Stimulated activated CD4-positive, alpha-beta T cell treated with anti-CD3 and anti-CD28 coated beads, TNF-alpha, amount 100 ng/mL, for 24 hours (primary cell): ENCODE data around the gene MOB1B.

Experiments used
- DNase-seq, 3 experiments: peaks; one replicate each; pipeline ENCODE4 v3.0.0-alpha.2; 2020; ENCODE audit warnings: low read depth in 3 of 3

The MOB1B gene

DNA sequence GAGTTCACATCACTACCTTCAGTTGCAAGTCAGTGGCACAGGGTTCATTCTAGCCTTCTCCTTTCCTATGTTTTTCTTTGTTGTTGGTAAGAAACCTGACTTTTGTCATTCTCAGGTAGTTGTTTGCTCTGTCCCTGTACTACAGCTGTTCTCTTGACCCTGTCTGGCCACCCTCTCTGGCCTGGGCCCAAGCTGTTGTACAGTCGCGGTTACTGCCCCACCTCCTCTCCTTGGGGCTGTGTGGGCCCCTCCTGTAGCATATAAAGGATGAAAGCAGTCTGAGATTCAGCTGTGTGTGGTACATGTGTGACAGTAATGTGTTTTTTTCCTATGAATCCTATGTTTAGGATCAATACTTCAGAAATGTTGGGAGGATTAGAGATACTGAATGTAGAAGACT is 12.5 kb downstream of the MOB1B start:
- DNase-seq = no peak

DNA sequence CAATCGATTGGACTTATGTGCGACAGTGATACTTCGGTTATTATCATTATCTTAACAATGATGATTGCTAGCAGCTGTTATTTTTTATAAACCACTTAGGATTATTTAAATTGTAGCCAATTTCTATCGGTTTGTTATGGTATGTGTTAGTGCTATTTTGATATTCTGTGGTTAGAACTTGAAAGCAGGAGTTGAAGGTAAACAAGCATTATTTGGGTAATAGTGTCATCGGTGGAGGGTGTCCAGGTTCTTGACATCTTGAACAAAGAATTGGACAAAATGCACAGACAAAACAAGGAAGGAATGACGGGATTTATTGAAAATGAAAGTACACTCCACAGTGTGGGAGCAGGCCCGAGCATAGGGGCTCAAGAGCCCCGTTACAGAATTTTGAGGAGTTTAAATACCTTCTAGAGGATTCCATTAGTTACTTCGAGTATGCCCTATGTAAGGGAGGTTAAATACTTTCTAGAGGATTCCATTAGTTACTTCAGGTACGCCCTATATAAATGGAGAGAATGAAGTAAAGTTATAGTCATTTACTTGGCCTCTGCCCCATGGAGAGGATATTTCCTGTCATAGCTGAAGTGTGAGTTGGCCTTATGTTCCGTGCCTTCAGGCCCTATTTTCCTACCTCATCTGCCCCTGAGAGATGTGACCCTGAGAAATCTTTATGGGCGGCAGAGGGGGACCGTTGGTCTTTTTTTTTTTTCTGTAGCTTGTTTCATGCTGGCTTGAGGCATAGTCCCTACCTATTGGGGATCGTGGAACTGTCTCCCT is 13.1 kb downstream of the MOB1B start:
- no peak for DNase-seq

DNA sequence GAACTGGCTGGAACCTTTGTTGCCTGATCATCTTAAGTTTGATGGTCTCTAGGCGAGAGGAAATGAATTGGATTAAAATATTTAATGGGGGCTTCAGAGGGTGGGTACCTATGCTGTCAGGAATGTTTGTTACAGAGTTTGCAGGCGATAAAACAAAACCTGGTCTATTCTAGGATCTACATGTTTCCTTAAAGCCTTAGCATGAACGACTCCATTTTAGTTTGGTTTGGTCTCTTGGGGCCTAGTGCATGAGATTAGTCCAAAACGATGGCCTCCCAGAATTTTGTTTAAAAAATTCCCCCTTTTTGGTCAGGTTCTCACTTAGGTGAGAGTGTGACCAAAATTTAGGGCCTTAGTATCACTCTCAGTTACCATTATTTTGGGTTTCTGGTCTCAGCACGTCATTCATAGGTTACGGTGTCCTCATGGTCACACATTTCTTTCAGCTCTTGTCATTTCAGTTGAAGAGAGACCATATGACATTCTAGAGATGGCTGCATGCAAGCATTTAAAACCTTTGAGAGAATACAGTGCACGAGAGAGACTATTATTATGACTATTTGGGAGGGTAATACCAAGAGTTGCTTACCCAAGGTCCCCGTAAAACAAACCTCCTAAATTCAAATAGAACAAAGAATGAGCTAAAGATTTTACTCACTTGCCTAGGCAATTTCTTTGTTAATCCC is 13.8 kb downstream of the MOB1B start:
- no peak for DNase-seq

DNA sequence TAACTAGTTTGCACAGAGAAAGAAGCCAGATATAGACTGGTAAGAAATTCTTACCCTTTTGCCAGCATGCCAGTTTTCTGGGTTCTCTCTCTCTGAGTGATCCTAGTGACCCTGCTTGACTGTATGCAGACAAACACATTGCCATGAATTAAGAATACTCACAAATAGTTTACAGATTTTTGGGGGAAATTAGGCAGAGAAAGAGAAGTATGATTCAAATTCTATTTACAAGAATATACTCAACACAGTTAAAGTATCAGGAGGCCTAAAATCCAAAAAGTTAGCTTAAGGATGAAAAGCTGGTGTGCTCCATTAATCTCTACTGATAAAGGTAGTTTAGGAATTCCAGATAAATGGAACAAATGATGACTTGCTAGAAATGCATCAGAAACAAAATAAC is 18.4 kb downstream of the MOB1B start:
- no peak for DNase-seq

DNA sequence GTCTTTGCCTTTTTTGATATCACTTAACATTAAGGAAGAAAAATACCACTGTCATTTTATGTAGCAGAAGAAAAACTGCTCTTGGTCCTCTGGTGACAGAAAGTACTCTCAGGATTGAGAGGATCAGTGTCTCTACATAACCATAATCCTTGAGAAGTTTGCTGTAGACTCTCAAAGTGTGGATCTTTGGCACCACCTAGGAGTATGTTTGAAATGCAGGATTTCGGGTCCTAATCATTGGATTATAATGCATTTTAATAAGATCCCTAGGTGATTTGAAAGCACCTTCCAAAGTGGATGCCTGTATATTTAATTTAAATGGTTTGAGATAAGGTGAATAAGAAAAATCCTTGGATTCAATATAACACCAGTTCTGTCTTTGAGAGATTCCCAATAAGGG is 23.2 kb downstream of the MOB1B start:
- DNase-seq = no peak

DNA sequence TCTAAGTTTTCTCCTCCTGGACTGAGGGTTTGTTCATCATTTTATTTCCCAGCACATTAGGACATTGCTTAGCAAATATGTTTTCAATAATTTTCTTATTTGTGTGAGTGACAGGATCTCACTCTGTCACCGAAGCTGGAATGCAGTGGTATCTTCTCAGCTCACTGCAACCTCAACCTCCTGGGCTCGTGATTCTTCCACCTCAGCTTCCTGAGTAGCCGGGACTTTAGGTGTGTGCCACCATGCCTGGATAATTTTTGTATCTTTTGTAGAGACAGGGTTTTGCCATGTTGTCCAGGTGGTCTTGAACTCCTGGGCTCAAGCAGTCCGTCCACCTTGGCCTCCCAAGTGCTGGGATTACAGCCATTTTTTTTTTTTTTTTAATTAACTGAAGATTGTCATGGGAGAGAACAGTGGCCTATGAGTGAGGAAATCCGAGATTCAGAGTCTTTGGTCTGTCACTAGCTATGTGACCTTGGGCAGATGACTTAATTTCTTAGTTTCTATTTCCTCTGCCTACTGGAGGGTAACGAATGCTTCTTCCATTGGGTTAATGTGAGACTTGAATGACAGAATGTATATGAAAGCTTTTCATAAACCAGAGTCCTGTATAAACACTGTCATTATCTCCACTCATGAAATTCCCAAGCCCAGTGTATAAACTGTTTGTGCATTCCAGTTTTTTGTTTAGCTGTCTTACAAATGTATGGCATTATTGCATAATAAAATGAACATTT is 23.9 kb downstream of the MOB1B start:
- DNase-seq = no peak

DNA sequence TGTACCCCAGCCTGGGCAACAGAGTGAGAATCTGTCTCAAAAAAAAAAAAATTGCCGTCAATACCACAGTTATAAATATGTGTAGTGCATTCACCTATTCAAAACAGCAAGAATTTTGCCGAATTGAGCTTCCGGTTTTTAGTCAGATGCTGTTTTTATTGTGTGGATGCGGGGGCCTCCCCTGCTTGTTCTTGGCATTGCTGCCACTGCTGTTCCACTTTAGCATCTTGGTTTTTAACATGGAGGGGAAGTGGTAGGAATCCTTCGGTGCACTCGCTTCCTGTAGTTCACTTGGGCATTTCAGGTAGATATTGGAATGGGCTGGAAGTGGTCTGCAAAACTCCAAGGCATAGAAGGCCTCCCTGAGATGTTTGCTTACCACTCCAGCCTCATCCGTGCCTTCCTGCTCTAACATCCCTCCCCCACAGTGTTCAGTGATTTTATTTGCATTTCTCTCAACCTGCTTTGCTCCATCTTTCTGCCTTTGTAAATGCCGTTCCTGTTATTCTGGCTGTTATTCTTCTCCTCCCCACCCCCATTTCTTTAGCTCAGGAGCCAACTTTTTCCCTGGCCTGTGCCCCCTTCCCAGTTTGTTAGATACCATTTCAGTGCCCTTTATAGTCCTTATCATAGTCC is 25.5 kb downstream of the MOB1B start:
- no peak for DNase-seq

DNA sequence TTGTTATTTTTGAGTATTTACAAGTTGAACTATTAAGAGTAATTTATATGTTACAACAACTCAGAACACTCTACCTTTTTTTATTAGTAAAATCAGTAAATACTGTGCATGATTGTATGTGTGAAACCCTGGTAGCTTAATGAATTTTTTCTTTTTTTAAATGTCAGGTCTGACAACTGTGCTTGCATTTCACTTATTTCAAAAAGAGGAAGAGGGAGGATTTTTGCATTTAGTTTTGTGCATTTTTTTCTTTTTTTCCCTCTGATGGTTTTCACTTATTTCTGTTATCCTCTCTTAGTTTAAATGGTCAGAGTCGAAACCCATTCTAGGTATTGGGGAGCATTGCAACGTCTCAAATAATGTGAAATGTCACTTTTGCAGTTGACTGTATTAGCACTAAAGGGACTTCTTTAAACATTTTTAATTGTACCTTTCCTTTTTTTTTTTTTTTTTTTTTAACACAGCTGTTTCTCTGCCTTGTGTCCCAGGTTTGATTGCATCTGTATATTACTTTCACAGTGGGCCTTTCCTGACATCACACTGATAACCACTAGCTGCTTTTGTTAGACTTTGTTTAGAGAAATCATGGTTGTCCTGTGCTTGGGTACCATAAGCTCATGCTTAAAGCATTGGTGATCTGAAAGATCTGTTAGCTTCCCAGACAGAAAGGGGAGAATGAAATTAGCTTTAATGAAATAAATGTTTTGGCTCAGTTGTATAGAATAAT is 28.5 kb downstream of the MOB1B start:
- DNase-seq = no peak

DNA sequence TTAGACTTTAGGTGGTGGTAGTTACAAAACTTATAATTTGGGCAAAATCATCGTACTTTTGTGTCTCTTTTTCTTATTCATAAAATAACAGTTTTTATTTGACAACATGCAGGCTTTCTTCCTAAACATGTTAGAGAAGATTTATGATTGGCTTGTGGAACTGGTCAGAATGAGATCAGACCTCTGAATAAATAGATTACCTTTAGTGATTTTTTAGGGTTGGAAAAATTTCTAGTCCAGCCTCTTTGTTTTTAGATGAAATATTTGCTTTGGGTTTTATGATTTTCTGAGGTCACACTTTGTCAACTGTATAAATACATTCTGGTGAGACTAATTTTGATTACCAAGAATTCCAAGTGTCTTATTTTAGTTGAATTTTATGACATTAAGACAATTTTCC is 29.2 kb downstream of the MOB1B start:
- no peak for DNase-seq

DNA sequence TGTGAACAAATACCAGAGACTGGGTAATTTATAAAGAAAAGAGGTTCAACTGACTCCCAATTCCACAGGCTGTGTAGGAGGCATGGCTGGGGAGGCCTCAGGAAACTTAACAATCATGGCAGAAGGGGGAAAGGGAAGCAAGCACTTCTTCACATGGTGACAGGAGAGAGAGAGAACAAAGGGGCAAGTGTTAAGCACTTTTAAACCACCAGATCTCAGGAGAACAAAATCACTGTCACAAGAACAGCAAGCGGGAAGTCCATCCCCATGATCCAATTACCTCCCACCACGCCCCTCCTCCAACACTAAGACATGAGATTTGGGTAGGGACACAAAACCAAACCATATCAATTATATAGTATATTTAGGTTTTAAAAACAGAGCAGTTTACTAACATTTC is 30.8 kb downstream of the MOB1B start:
- DNase-seq = no peak

DNA sequence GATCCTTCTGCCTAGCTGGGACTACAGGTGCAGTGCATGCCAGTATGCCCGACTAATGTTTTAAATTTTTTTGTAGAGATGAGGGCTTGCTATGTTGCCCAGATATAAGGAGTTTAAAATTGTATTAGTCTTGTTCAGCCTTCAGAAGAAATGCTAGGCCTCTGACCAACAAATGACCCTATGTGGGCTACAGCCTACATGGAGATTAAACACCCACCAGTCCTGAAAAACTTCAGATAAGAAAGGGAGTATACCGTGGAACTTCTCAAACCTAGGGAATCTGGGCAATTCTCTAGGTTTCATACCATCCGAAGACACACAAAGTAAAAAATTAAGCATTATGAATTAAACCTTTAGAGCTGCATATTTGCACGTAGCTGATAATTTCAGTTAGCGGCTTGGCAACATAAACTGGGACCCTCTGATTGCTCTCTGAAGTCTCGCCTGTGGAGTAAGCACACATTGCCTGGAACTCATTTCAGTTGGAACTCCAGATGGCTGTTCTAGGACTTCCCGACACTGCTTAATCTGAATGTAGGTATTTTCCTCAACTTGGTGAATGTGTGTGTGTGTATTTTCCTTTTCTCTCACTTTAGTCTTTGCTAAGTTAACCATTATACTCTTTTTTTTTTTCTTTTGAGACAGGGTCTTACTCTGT is 33.0 kb downstream of the MOB1B start:
- no peak for DNase-seq

DNA sequence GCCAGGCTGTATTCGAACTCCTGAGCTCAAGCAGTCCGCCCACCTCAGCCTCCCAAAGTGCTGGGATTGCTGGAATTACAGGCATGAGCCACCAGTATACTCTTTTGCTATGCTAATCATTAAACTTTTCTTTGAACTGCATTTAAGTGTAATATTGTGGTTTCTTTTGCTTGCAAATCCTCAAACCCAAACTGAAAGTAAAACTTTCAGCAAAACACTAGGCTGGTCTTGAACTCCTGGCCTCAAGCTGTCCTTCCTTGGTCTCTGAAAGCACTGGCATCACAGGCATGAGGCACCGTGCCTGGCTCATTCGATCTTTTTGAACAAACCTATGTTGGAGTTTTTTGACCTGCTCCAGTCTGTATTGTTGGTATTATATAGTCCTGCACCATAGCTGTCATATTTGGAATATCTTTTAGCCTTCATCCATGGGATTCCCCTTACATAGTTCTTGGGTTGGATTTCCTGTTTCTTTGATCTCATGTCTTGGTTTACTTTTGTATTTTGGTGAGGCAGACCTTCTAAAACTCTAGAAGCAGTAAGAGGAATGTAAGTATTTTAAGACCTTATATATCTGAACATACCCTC is 34.1 kb downstream of the MOB1B start:
- no peak for DNase-seq

DNA sequence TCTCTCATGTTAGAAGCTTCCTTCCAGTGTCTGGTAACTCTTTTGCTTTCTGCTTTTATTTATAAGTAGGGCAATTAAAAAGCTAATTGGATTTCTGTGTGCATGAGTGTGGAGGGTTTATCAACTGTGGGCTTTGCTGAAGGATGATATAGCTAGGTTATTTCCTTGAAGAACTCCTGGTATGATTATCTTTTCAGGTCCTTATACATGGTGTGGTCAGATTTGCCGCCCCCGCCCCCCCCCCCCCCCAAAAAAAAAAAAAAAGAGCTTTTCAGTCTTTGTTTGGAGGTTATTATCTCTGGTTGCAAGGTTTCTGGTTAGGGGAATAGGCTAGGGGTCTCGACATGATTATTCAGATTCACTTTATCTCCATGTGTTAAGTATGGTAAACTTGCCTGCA is 35.9 kb downstream of the MOB1B start:
- no peak for DNase-seq

DNA sequence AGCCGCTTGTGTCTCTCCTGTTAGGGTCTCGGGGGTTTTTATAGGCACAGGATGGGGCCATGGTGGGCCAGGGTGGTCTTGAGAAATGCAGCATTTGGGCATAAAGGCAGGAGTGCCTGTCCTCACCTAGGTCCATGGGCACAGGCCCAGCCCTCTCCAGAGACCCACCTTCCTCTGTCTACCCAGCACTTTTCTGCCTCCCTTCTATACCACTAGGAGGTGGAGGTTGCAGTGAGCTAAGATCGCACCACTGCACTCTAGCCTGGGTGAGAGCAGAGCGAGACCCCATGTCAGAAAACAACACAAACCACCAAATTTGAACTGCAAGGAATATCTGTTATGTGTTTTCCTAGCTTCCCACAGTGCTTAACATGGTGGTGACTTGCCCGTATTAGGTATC is 38.0 kb downstream of the MOB1B start:
- DNase-seq = no peak

DNA sequence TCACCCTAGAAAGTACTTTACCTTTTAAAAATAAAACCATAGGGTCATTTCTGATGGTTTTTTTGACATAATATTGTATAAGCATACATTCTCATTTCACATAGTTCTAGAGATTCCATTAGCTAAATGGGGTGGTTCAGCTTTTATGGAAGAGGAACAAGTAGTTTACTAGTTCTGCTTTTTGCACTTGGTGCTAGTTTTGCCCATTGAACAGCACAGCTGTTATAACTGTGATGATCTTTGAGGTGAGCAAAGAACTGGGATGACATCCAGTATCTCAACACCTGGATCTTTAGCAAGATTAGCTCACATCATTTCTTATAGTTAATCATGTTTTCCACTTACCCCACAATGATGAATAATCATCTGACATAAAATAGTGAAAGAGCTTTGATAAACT is 40.9 kb downstream of the MOB1B start:
- DNase-seq = no peak

DNA sequence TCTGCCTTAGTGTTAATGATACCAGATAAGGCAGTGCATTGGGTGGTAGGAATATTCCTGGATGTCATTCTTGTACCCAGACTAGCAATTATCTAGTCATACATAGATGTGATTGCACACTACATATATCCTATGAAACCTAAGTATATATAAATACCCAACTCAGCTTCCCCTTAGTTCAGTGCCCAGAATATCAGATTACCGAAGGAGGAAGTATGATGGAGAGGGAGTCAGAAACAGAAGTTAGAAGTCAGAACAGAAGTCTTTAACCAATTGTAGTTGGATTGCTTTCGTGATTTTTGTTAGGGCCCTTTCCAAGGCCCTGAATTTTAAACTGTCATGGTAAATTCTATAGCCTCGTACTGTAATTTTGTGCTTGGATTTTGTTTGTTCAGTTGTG is 42.9 kb downstream of the MOB1B start:
- no peak for DNase-seq

DNA sequence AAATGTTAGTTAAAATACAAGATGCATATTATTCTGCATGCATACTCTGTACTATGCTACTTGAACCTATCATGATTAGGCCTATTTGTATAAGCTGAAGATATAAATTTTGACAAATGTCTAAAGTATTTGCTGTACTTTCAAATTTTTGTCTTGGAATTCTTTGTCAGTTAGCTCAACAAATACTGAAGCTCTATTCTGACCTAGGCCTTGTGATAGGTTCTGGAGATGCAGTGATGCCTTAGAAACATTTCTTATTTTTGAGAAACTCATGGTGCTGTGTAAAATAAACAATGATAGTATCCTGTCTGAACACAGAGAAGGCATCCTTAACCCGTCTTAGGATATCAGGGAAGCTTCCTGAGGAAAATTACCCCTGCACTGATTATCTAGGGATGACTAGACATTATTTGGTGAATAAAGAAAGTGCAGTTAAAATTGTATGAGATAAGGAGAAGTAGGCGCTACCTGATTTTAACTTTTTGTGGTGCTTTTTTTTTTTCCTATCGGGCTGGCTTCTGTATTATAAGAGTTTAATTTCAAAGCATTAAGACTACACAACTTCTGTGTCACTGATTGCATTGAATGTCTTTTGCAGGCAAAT is 43.4 kb downstream of the MOB1B start:
- DNase-seq = no peak

DNA sequence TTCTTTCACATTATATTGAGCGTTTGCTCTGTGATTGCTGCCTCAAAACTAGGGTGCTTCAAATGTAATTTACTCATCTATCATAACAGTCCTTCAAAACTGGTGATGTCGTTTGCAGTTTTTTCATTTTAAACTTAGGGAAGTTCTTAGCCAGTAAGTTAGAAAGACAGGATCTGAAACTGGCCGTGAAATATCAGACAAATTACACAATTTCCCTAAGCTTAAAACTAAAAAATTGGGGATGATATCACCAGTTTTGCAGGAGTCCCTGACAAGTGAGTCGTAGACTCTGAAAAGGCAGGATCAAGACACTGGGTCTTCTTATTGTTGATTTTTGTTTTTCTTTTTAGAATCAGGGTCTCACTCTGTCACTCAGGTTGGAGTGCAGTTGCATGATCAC is 44.8 kb downstream of the MOB1B start:
- no peak for DNase-seq

DNA sequence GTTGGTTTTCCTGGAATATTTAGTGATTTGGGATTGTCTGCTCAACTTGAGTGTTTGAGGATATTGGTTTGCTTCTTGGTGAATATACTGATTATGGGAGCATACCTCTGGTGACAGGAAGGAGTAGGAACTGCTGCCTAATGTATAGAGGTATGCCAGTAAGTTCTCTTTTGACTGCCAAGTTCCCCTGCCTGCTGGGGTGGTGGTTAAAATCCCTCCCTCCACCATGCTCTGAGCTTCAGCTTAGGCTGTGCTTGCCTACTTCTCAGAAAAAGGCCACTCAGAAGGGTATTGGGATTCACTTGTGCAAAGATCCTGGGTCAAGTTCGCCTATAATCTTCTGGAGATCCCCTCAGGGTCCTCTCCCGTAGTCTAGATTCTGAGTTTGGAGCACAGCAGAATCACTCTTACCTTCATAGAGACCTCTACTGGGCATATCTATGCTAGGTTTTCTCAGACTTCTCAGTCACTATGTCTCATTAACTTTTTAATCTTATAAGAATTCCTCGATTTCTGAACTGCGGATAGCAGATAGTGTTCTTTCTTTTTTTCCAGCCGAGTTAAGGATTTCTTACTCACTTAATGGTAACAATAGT is 46.6 kb downstream of the MOB1B start:
- no peak for DNase-seq

DNA sequence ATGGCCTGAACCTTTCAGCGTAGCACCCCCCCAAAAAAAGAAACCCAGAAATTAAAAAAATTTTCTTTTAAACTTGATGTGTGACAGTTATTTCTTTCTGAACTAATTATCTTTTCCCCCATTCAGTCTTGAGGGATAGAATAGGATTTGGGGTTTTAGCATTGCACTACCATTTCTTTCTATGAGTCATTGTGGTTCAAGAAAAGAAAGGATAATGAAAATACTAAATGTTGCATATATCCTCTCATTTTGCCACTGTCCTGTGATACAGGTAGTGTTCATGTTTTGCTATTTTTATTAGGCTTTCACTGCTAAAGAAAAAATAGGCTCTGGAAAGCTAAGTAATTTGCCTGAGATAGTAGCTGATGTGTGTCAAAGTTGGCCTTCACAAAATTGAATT is 51.9 kb downstream of the MOB1B start:
- no peak for DNase-seq
